ENCODE measurements around the gene TPGS1.

DNA sequence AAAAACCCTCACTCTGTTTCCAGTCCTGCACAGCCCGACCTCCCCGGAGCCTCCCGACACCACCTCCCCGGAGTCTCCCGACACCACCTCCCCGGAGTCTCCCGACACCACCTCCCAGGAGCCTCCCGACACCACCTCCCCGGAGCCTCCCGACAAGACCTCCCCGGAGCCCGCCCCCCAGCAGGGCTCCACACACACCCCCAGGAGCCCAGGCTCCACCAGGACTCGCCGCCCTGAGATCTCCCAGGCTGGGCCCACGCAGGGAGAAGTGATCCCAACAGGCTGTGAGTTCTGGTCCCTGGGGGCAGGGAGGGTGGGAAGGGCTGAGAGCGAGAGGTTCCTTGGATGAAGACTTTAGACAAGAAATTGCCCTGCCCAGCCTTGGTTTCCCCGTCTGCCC lies 5.7 kb upstream of the TPGS1 start:
- TF ChIP-seq, protein P1, sequence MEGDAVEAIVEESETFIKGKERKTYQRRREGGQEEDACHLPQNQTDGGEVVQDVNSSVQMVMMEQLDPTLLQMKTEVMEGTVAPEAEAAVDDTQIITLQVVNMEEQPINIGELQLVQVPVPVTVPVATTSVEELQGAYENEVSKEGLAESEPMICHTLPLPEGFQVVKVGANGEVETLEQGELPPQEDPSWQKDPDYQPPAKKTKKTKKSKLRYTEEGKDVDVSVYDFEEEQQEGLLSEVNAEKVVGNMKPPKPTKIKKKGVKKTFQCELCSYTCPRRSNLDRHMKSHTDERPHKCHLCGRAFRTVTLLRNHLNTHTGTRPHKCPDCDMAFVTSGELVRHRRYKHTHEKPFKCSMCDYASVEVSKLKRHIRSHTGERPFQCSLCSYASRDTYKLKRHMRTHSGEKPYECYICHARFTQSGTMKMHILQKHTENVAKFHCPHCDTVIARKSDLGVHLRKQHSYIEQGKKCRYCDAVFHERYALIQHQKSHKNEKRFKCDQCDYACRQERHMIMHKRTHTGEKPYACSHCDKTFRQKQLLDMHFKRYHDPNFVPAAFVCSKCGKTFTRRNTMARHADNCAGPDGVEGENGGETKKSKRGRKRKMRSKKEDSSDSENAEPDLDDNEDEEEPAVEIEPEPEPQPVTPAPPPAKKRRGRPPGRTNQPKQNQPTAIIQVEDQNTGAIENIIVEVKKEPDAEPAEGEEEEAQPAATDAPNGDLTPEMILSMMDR (IDR thresholded peaks at IDR 0.05): no peak
- no peak for TF ChIP-seq POLR2A (IDR thresholded peaks at IDR 0.05)

Data from testis (tissue), 2 donors.